GM21367 (cell line): ENCODE data around the gene PTCRA.

Source experiments
- ATAC-seq: cut with Tn5 transposase; IDR thresholded peaks from one replicate; pipeline ENCODE4 v1.9.1; 2021; ENCODE audit not compliant: unreplicated experiment

The PTCRA gene

GRCh38 chr6:42970871-42971612, 55.2 kb downstream of the PTCRA start:
- no peak for ATAC-seq

GRCh38 chr6:42971746-42972327, 56.0 kb downstream of the PTCRA start:
- no peak for ATAC-seq

- no peak for ATAC-seq
Measured at GRCh38 chr6:42973926-42974325, 58.1 kb downstream of the PTCRA start.

- ATAC-seq = no peak
Measured at GRCh38 chr6:42974919-42975505, 59.2 kb downstream of the PTCRA start.
